Astrocyte (in vitro differentiated cells and primary cell): ENCODE measurements around the gene PDZD2. TPM values are rescaled to one million over a fixed set of nuclear protein-coding genes. Genes with fewer than 3 reads are reported as not detected.
"Not testable (repeated sequence)": the region's sequence is repeated elsewhere in the genome, so short reads cannot be mapped to it uniquely, and the experiment has no call there.

ENCODE experiments used
- DNase-seq: peaks from one replicate; pipeline ENCODE4 v3.0.0-alpha.2; 2010; ENCODE audit warnings: low read depth
- FAIRE-seq: peaks from 2 replicates; lab custom pipeline; 2011; peaks lifted over from hg19 to GRCh38; lab: Jason Lieb, UNC
- H2AFZ ChIP-seq: 2 replicates; pipeline ENCODE4 v1.6.0; 2012; ENCODE audit warnings: low read depth, low read length, inconsistent platforms
- H3K27ac ChIP-seq: 2 replicates; pipeline ENCODE4 v1.5.1; 2011; ENCODE audit warnings: low read depth, low read length, inconsistent platforms
- H3K27me3 ChIP-seq: 2 replicates; pipeline ENCODE4 v1.6.0; 2011; ENCODE audit warnings: low read length, inconsistent platforms; ENCODE audit not compliant: insufficient read depth
- H3K36me3 ChIP-seq: 2 replicates; pipeline ENCODE4 v1.5.1; 2011; ENCODE audit warnings: low read length, inconsistent platforms; ENCODE audit not compliant: insufficient read depth
- H3K4me1 ChIP-seq: 2 replicates; pipeline ENCODE4 v1.5.1; 2011; ENCODE audit warnings: low read length, inconsistent platforms; ENCODE audit not compliant: insufficient read depth
- H3K4me2 ChIP-seq: 2 replicates; pipeline ENCODE4 v1.6.0; 2012; ENCODE audit warnings: low read length, inconsistent platforms
- H3K4me3 ChIP-seq: 2 replicates; pipeline ENCODE4 v1.5.1; 2011; ENCODE audit warnings: low read depth, mild to moderate bottlenecking, low read length, inconsistent platforms; ENCODE audit not compliant: insufficient read depth
- H3K79me2 ChIP-seq: 2 replicates; pipeline ENCODE4 v1.6.0; 2012; ENCODE audit warnings: mild to moderate bottlenecking, low read length, inconsistent platforms; ENCODE audit not compliant: insufficient read depth
- H3K9ac ChIP-seq: 2 replicates; pipeline ENCODE4 v1.6.0; 2012; ENCODE audit warnings: mild to moderate bottlenecking, low read length, inconsistent platforms
- H3K9me3 ChIP-seq: 2 replicates; pipeline ENCODE4 v1.5.1; 2012; ENCODE audit warnings: low read depth, mild to moderate bottlenecking, low read length, inconsistent platforms; ENCODE audit not compliant: insufficient read depth
- H4K20me1 ChIP-seq: 2 replicates; pipeline ENCODE4 v1.6.0; 2012; ENCODE audit warnings: low read length, inconsistent platforms; ENCODE audit not compliant: insufficient read depth
- H3K27ac Mint-ChIP-seq: one replicate; pipeline ENCODE4 v1.8.0; 2021; ENCODE audit warnings: mild to moderate bottlenecking, mixed read lengths; ENCODE audit not compliant: unreplicated experiment
- H3K27me3 Mint-ChIP-seq: one replicate; pipeline ENCODE4 v1.8.0; 2021; ENCODE audit warnings: low read depth, mixed read lengths; ENCODE audit not compliant: unreplicated experiment
- H3K36me3 Mint-ChIP-seq: one replicate; pipeline ENCODE4 v1.8.0; 2021; ENCODE audit warnings: low read depth, mixed read lengths; ENCODE audit not compliant: unreplicated experiment
- H3K4me1 Mint-ChIP-seq: one replicate; pipeline ENCODE4 v1.8.0; 2021; ENCODE audit warnings: low read depth, mixed read lengths; ENCODE audit not compliant: unreplicated experiment
- H3K4me3 Mint-ChIP-seq: one replicate; pipeline ENCODE4 v1.8.0; 2021; ENCODE audit warnings: mild to moderate bottlenecking, moderate library complexity, mixed read lengths; ENCODE audit not compliant: unreplicated experiment
- H3K9me3 Mint-ChIP-seq: one replicate; pipeline ENCODE4 v1.8.0; 2021; ENCODE audit warnings: mild to moderate bottlenecking, mixed read lengths; ENCODE audit not compliant: unreplicated experiment
- CTCF ChIP-seq: IDR thresholded peaks from 2 replicates; pipeline ENCODE4 v1.5.1; 2011; ENCODE audit warnings: low read depth, mild to moderate bottlenecking, inconsistent platforms, low read length, moderate library complexity; ENCODE audit not compliant: insufficient read depth
- EZH2 ChIP-seq: IDR thresholded peaks from 2 replicates; pipeline ENCODE4 v1.6.1; 2012; ENCODE audit warnings: mild to moderate bottlenecking, low read length, inconsistent platforms; ENCODE audit not compliant: insufficient read depth
- total RNA-seq: library from RNA; stranded (reverse); gene quantifications from 2 replicates; pipeline ENCODE4 v1.2.1, GENCODE V29; 2021

PDZD2 gene
- total RNA-seq, 1 donor from 2014 or later, result 10.3 TPM

- Histone ChIP-seq H3K9me3 (no peaks in the 10 kb centered on the region), H3K4me3 (no peak overlapping the region), H3K4me1 (no peaks in the 10 kb centered on the region), H3K36me3 (no peaks in the 10 kb centered on the region), H3K27me3 (peaks cover 13% of the 10 kb centered on the region), H2AFZ (no peak overlapping the region), H3K4me2 (no peak overlapping the region), H4K20me1 (no peaks in the 10 kb centered on the region), H3K79me2 (no peaks in the 10 kb centered on the region), H3K9ac (no peak overlapping the region), H3K27ac (no peak overlapping the region)
- Mint-ChIP-seq H3K27ac (no peak overlapping the region), H3K9me3 (no peaks in the 10 kb centered on the region), H3K27me3 (no peaks in the 10 kb centered on the region), H3K4me3 (no peak overlapping the region), H3K4me1 (no peaks in the 10 kb centered on the region), H3K36me3 (no peaks in the 10 kb centered on the region)
- FAIRE-seq (no peak), DNase-seq (no peak)
- TF ChIP-seq EZH2 (no peak), CTCF (no peak)
Observed at GRCh38 chr5:31682851-31683250, 43.9 kb downstream of the PDZD2 start.

GRCh38 chr5:31688515-31689092 is 49.7 kb downstream of the PDZD2 start:
- Histone ChIP-seq H2AFZ (no peak overlapping the region), H3K9ac (no peak overlapping the region), H3K36me3 (no peaks in the 10 kb centered on the region), H3K27me3 (peaks cover 2% of the 10 kb centered on the region), H3K4me2 (no peak overlapping the region), H3K9me3 (no peaks in the 10 kb centered on the region), H3K27ac (no peak overlapping the region), H3K4me3 (no peak overlapping the region), H4K20me1 (no peaks in the 10 kb centered on the region), H3K4me1 (no peaks in the 10 kb centered on the region), H3K79me2 (no peaks in the 10 kb centered on the region)
- H3K27me3 Mint-ChIP-seq, result no peaks in the 10 kb centered on the region
- no peaks in the 10 kb centered on the region for H3K9me3 Mint-ChIP-seq
- H3K27ac Mint-ChIP-seq, result no peak overlapping the region
- FAIRE-seq (no peak), DNase-seq (no peak)
- H3K4me3 Mint-ChIP-seq, result no peak overlapping the region
- no peaks in the 10 kb centered on the region for H3K36me3 Mint-ChIP-seq
- no peaks in the 10 kb centered on the region for H3K4me1 Mint-ChIP-seq
- TF ChIP-seq CTCF (no peak), EZH2 (no peak)

- not testable (repeated sequence) for H3K27me3 Mint-ChIP-seq, H3K4me2 ChIP-seq, H3K9me3 ChIP-seq, H3K27ac ChIP-seq, H3K4me3 Mint-ChIP-seq, H3K4me3 ChIP-seq, H3K27me3 ChIP-seq, H3K4me1 ChIP-seq, H3K79me2 ChIP-seq, H4K20me1 ChIP-seq, H3K9ac ChIP-seq, FAIRE-seq, H3K4me1 Mint-ChIP-seq, H3K36me3 Mint-ChIP-seq, H3K27ac Mint-ChIP-seq, DNase-seq, H3K36me3 ChIP-seq, H3K9me3 Mint-ChIP-seq, H2AFZ ChIP-seq
Observed at GRCh38 chr5:31691408-31691807, 52.5 kb downstream of the PDZD2 start.
